ENCODE measurements around the gene SYNE2.

Gene SYNE2

DNA sequence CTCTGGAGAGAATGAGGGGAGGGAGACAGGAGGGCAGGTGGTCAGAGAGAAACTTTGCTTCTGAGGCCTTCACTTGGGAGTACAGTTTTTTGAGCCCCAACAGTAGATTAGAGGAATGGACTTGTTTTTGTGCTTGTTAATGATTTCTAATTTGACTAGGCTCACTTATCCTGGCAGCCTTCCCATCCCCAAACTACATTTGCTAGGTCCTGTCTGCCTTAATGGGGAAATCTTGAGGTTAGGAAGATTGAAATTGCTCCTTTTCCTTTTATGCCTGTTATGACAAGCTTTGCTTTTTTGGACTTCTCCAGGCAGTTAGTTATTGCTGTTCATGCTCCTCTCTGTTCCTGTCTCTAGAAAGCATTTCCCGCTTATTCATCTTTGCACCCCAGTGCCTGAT lies 37.7 kb downstream of the SYNE2 start:
- Histone ChIP-seq H3K27me3 (ENCODE audit: insufficient read depth, poor library complexity, severe bottlenecking) (no peaks in the 10 kb centered on the region), H3K9me3 (ENCODE audit: severe bottlenecking) (no peaks in the 10 kb centered on the region), H3K4me1 (ENCODE audit: insufficient read depth, poor library complexity, severe bottlenecking) (peaks cover 13% of the 10 kb centered on the region), H3K4me3 (ENCODE audit: severe bottlenecking) (no peak overlapping the region), H3K27ac (ENCODE audit: poor library complexity, severe bottlenecking) (no peak overlapping the region), H3K36me3 (ENCODE audit: low read depth) (no peaks in the 10 kb centered on the region)
- TF ChIP-seq, protein P1, sequence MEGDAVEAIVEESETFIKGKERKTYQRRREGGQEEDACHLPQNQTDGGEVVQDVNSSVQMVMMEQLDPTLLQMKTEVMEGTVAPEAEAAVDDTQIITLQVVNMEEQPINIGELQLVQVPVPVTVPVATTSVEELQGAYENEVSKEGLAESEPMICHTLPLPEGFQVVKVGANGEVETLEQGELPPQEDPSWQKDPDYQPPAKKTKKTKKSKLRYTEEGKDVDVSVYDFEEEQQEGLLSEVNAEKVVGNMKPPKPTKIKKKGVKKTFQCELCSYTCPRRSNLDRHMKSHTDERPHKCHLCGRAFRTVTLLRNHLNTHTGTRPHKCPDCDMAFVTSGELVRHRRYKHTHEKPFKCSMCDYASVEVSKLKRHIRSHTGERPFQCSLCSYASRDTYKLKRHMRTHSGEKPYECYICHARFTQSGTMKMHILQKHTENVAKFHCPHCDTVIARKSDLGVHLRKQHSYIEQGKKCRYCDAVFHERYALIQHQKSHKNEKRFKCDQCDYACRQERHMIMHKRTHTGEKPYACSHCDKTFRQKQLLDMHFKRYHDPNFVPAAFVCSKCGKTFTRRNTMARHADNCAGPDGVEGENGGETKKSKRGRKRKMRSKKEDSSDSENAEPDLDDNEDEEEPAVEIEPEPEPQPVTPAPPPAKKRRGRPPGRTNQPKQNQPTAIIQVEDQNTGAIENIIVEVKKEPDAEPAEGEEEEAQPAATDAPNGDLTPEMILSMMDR (IDR thresholded peaks at IDR 0.05; ENCODE audit: poor library complexity, severe bottlenecking) = no peak
- no peak for DNase-seq (ENCODE audit: low spot score)
- no peak for ATAC-seq (ENCODE audit: low read depth)

DNA sequence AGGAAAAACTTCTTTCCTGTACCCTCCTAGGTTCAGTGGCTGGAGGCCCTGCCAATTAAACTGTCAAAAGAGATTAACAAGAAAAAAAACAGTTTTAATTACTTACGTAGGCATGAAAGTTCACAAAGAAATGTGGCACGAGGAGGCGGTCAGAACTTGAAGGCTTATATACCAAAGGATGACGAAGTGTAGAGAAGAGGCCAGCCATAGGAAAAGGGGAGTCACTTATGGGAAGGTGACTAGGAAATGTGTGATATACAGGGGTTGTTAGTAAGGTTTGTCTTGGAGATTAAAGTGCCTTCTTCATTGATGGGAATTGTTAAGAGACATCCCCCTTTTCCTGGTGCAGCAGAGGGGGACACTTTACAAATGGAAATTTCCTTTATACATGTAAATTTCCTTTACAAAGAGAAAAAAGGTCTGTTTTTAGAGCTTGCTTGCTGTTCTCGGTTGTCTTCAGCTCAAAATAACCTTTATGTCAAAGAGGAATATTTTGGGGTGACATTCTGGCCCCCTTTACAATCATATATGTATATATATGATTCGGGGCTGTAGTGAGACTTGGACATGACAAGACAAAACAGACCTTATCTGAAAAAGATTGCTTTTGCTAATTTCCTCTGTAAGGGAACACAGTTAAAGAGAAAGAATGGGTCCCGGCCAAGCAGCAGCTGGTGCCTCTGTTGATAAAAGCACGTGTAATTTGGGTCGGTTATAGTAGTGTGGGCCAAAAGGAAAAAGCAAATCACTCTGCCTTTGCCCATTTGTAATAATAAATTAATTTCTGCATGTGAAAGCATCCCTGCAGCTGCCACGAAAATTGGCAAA lies 38.6 kb downstream of the SYNE2 start:
- H3K4me1 ChIP-seq (ENCODE audit: insufficient read depth, poor library complexity, severe bottlenecking) = peaks cover 21% of the 10 kb centered on the region
- H3K27ac ChIP-seq (ENCODE audit: poor library complexity, severe bottlenecking) = no peak overlapping the region
- no peak overlapping the region for H3K4me3 ChIP-seq (ENCODE audit: severe bottlenecking)
- H3K9me3 ChIP-seq (ENCODE audit: severe bottlenecking) = no peaks in the 10 kb centered on the region
- H3K36me3 ChIP-seq (ENCODE audit: low read depth) = no peaks in the 10 kb centered on the region
- ATAC-seq (ENCODE audit: low read depth) = no peak
- no peaks in the 10 kb centered on the region for H3K27me3 ChIP-seq (ENCODE audit: insufficient read depth, poor library complexity, severe bottlenecking)
- no peak for DNase-seq (ENCODE audit: low spot score)
- TF ChIP-seq, protein P1 (IDR thresholded peaks at IDR 0.05; ENCODE audit: poor library complexity, severe bottlenecking) = no peak

DNA sequence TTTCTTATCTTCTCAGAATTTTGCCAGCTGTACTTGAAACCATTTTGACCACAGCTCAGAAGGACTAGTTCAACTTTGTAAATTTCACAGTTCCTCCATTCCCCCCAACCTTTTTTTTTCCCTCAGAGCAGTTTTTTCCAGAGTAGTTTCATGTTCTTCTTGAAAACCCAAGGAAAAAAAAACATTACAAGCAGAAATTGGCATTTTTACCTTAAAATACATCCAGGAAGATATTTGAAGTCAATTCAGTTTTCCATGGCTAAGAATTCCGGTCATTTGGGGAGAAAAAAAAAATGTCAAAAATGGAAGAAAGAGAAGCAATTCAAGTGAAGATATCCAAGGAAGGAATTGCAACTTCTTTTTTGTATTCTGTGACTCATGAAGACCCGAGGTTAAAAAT lies 39.5 kb downstream of the SYNE2 start:
- Histone ChIP-seq H3K27me3 (ENCODE audit: insufficient read depth, poor library complexity, severe bottlenecking) (no peaks in the 10 kb centered on the region), H3K36me3 (ENCODE audit: low read depth) (no peaks in the 10 kb centered on the region), H3K4me1 (ENCODE audit: insufficient read depth, poor library complexity, severe bottlenecking) (peaks cover 27% of the 10 kb centered on the region), H3K9me3 (ENCODE audit: severe bottlenecking) (no peaks in the 10 kb centered on the region), H3K4me3 (ENCODE audit: severe bottlenecking) (no peak overlapping the region), H3K27ac (ENCODE audit: poor library complexity, severe bottlenecking) (no peak overlapping the region)
- TF ChIP-seq, protein P1 (IDR thresholded peaks at IDR 0.05; ENCODE audit: poor library complexity, severe bottlenecking) = no peak
- DNase-seq (ENCODE audit: low spot score) = no peak
- ATAC-seq (ENCODE audit: low read depth) = no peak

DNA sequence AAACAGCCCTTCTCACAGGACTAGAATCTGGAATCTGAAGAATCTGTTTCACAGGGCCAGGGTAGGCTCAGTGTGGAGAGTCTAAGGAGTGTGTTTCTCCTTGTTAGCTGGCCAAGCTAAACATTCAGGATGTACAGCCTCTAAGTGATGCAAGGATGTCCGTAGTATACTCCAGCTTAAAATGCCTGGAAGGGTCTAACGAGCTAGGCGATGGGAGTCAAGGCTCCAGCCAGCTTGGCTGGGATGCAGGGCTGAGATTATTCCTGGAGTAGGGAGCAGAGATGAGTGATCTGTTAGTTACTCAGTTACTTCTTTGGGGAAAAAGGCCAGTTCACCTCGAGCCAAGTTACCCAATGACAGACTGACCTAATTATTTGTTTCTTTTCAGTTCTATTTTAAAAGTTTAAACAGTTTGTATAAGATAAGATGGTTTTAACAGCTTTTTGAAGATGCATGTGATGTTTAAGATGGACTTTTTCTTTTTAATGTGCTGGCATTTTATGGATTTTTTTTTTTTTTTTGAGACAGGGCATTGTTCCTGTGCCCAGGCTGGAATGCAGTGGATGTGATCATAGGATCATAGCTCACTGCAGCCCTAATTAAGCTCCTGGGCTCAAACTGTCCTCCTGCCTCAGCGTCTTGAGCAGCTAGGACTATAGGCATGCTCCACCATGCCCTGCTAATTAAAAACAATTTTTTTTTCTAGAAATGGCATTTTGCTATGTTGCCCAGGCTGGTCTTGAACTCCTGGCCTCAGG lies 41.1 kb downstream of the SYNE2 start:
- TF ChIP-seq, protein P1 (IDR thresholded peaks at IDR 0.05; ENCODE audit: poor library complexity, severe bottlenecking) = no peak
- ATAC-seq (ENCODE audit: low read depth) = peak; percentile 58
- Histone ChIP-seq H3K27ac (ENCODE audit: poor library complexity, severe bottlenecking) (peak overlapping the region; percentile 3), H3K27me3 (ENCODE audit: insufficient read depth, poor library complexity, severe bottlenecking) (no peaks in the 10 kb centered on the region), H3K4me3 (ENCODE audit: severe bottlenecking) (no peak overlapping the region), H3K9me3 (ENCODE audit: severe bottlenecking) (no peaks in the 10 kb centered on the region), H3K36me3 (ENCODE audit: low read depth) (no peaks in the 10 kb centered on the region), H3K4me1 (ENCODE audit: insufficient read depth, poor library complexity, severe bottlenecking) (peaks cover 27% of the 10 kb centered on the region)
- DNase-seq (ENCODE audit: low spot score) = no peak
